H1 (cell line): ENCODE data around the gene ITPR3. TPM values are rescaled to one million over a fixed set of nuclear protein-coding genes. Genes with fewer than 3 reads are reported as not detected.

Experiments used
- CTCF ChIA-PET: fragments of 300-600 bp; sonication (Branson Sonifier 250); formaldehyde crosslinking; loops from one replicate; lab custom pipeline; 2021; ENCODE audit not compliant: partially characterized antibody; lab: Charles Lee
- POLR2A ChIA-PET: fragments of 300-600 bp; sonication (Branson Sonifier 250); formaldehyde crosslinking; loops from one replicate; lab custom pipeline; 2021; ENCODE audit warnings: inconsistent platforms; ENCODE audit not compliant: partially characterized antibody; lab: Charles Lee
- DNase-seq, 2 experiments: peaks; one replicate each; pipeline versions ENCODE4 v3.0.0 to v3.0.0-alpha.2; 2010 to 2022; ENCODE audit warnings: low spot score in 2 of 2, low read depth in 1 of 2, mixed read lengths in 1 of 2
- FAIRE-seq: peaks from 2 replicates; lab custom pipeline; 2011; peaks lifted over from hg19 to GRCh38; lab: Jason Lieb, UNC
- H2AFZ ChIP-seq: 2 replicates; pipeline ENCODE4 v1.8.1; 2012; ENCODE audit warnings: low read length, inconsistent platforms
- H2AK5ac ChIP-seq: 2 replicates; pipeline ENCODE4 v1.6.1; 2013; ENCODE audit warnings: low read depth, low read length
- H2BK120ac ChIP-seq: replicated peaks from 2 replicates; pipeline ENCODE3; 2013; ENCODE audit warnings: low read depth, low read length, inconsistent platforms
- H2BK12ac ChIP-seq: 2 replicates; pipeline ENCODE4 v1.6.1; 2013; ENCODE audit warnings: low read depth, low read length
- H2BK15ac ChIP-seq: 2 replicates; pipeline ENCODE4 v1.6.1; 2013; ENCODE audit warnings: low read length
- H2BK20ac ChIP-seq: 2 replicates; pipeline ENCODE4 v1.6.1; 2013; ENCODE audit warnings: low read length
- H2BK5ac ChIP-seq: 2 replicates; pipeline ENCODE4 v1.6.1; 2013; ENCODE audit warnings: low read depth, low read length
- H3K14ac ChIP-seq: 2 replicates; pipeline ENCODE4 v1.6.1; 2013; ENCODE audit warnings: inconsistent platforms; ENCODE audit not compliant: insufficient read length
- H3K18ac ChIP-seq: 2 replicates; pipeline ENCODE4 v1.6.1; 2013; ENCODE audit warnings: low read length; ENCODE audit errors: extremely low read depth
- H3K23ac ChIP-seq: 2 replicates; pipeline ENCODE4 v1.6.1; 2013; ENCODE audit warnings: inconsistent platforms; ENCODE audit not compliant: insufficient read length
- H3K23me2 ChIP-seq: 2 replicates; pipeline ENCODE4 v1.6.1; 2013; ENCODE audit warnings: low read depth, low read length
- H3K27ac ChIP-seq: 2 replicates; pipeline ENCODE4 v1.6.1; 2011; ENCODE audit warnings: low read depth, low read length, inconsistent platforms
- H3K27me3 ChIP-seq, 4 experiments: replicated peaks in 1 of 4; 1 replicate in 1 of 4; 2 replicates in 3 of 4; pipeline versions ENCODE4 v1.6.1 to v1.8.1; 2011 to 2013; ENCODE audit warnings: low read length in 3 of 4, mild to moderate bottlenecking in 3 of 4, inconsistent platforms in 2 of 4, mixed read lengths in 2 of 4, moderate library complexity in 1 of 4; ENCODE audit not compliant: control insufficient read depth in 3 of 4, insufficient read depth in 3 of 4; ENCODE audit errors: extremely low read depth in 1 of 4
- H3K36me3 ChIP-seq, 4 experiments: 2 replicates each; pipeline versions ENCODE4 v1.6.1 to v1.8.1; 2011 to 2013; ENCODE audit warnings: mild to moderate bottlenecking in 4 of 4, low read length in 3 of 4, moderate library complexity in 2 of 4, control low read depth in 1 of 4, inconsistent platforms in 1 of 4; ENCODE audit not compliant: insufficient read depth in 4 of 4, control insufficient read depth in 2 of 4
- H3K4ac ChIP-seq: replicated peaks from 2 replicates; pipeline ENCODE3; 2013; ENCODE audit warnings: low read length, low read depth, mixed read lengths, inconsistent platforms; ENCODE audit not compliant: insufficient read length
- H3K4me1 ChIP-seq, 4 experiments: replicated peaks in 1 of 4; 1 replicate in 1 of 4; 2 replicates in 3 of 4; pipeline versions ENCODE4 v1.6.1 to v1.8.1; 2011 to 2013; ENCODE audit warnings: low read length in 3 of 4, inconsistent platforms in 2 of 4, mixed read lengths in 1 of 4; ENCODE audit not compliant: insufficient read depth in 4 of 4, control insufficient read depth in 3 of 4
- H3K4me2 ChIP-seq, 2 experiments: 2 replicates each; pipeline versions ENCODE4 v1.6.1 to v1.8.1; 2011 to 2013; ENCODE audit warnings: low read depth in 2 of 2, low read length in 2 of 2, control low read depth in 1 of 2, inconsistent platforms in 1 of 2, mild to moderate bottlenecking in 1 of 2; ENCODE audit not compliant: insufficient read depth in 1 of 2
- H3K4me3 ChIP-seq, 4 experiments: fragments of 200-600, 300-600 bp in 1 of 4; sonication (generic), shearing (Covaris generic), sonication (Bioruptor Twin) in 1 of 4; 2 replicates each; pipeline versions ENCODE4 v1.5.1 to v1.8.1; 2011 to 2016; ENCODE audit warnings: low read length in 4 of 4, low read depth in 3 of 4, control low read depth in 2 of 4, inconsistent platforms in 2 of 4, mild to moderate bottlenecking in 2 of 4, mixed read lengths in 1 of 4, moderate library complexity in 1 of 4; ENCODE audit not compliant: insufficient read depth in 2 of 4; ENCODE audit errors: extremely low read depth in 1 of 4
- H3K56ac ChIP-seq: replicated peaks from 2 replicates; pipeline ENCODE3; 2013; ENCODE audit warnings: low read depth, mild to moderate bottlenecking, mixed read lengths, low read length, inconsistent platforms; ENCODE audit not compliant: insufficient read length
- H3K79me1 ChIP-seq: 2 replicates; pipeline ENCODE4 v1.6.1; 2013; ENCODE audit warnings: low read depth, low read length, control low read depth
- H3K79me2 ChIP-seq, 2 experiments: 2 replicates each; pipeline versions ENCODE4 v1.6.1 to v1.8.1; 2012 to 2013; ENCODE audit warnings: low read length in 2 of 2, mild to moderate bottlenecking in 2 of 2, inconsistent platforms in 1 of 2; ENCODE audit not compliant: insufficient read depth in 2 of 2, control insufficient read depth in 1 of 2
- H3K9ac ChIP-seq, 4 experiments: replicated peaks in 1 of 4; 1 replicate in 1 of 4; 2 replicates in 3 of 4; pipeline versions ENCODE4 v1.6.1 to v1.8.1; 2011 to 2013; ENCODE audit warnings: low read depth in 3 of 4, low read length in 3 of 4, control low read depth in 2 of 4, mild to moderate bottlenecking in 2 of 4, moderate library complexity in 2 of 4, inconsistent platforms in 1 of 4; ENCODE audit errors: extremely low read depth in 1 of 4
- H3K9me3 ChIP-seq, 2 experiments: 2 replicates each; pipeline versions ENCODE4 v1.6.1 to v1.8.1; 2012 to 2013; ENCODE audit warnings: mild to moderate bottlenecking in 2 of 2, moderate library complexity in 2 of 2, control low read depth in 1 of 2, inconsistent platforms in 1 of 2, low read depth in 1 of 2, low read length in 1 of 2, mixed read lengths in 1 of 2; ENCODE audit not compliant: insufficient read depth in 2 of 2
- H4K20me1 ChIP-seq, 2 experiments: replicated peaks in 1 of 2; 2 replicates each; pipeline versions ENCODE3 to v1.8.1; 2011 to 2013; ENCODE audit warnings: inconsistent platforms in 2 of 2, low read length in 2 of 2, mild to moderate bottlenecking in 1 of 2; ENCODE audit not compliant: insufficient read depth in 2 of 2, control insufficient read depth in 1 of 2
- H4K5ac ChIP-seq: 2 replicates; pipeline ENCODE4 v1.6.1; 2013; ENCODE audit warnings: low read length, low read depth, mixed read lengths, inconsistent platforms; ENCODE audit not compliant: insufficient read length
- H4K8ac ChIP-seq: 2 replicates; pipeline ENCODE4 v1.8.0; 2013; ENCODE audit warnings: mild to moderate bottlenecking, moderate library complexity, low read length, inconsistent platforms; ENCODE audit not compliant: insufficient read depth; ENCODE audit errors: extremely low read depth
- H4K91ac ChIP-seq: replicated peaks from 2 replicates; pipeline ENCODE3; 2013; ENCODE audit warnings: low read length, mixed read lengths, inconsistent platforms; ENCODE audit not compliant: insufficient read length
- CEBPB ChIP-seq: IDR thresholded peaks from 2 replicates; pipeline ENCODE4 v1.6.1; 2012; ENCODE audit warnings: low read depth, low read length
- HDAC6 ChIP-seq: IDR thresholded peaks from one replicate; pipeline ENCODE4 v1.7.1; 2012; ENCODE audit warnings: low read depth, mild to moderate bottlenecking, inconsistent platforms, low read length, moderate library complexity
- PHF8 ChIP-seq: fragments of 200-600 bp; sonication (generic); conservative IDR thresholded peaks from 2 replicates; pipeline ENCODE4 v1.7.1; 2012; ENCODE audit warnings: low read depth, mild to moderate bottlenecking, inconsistent platforms, low read length, moderate library complexity
- POLR2AphosphoS5 ChIP-seq: IDR thresholded peaks from 2 replicates; pipeline ENCODE4 v1.6.1; 2011; ENCODE audit warnings: low read depth, low read length
- POU5F1 ChIP-seq: IDR thresholded peaks from 2 replicates; pipeline ENCODE4 v1.6.1; 2011; ENCODE audit warnings: low read depth, mild to moderate bottlenecking, low read length, moderate library complexity
- RAD21 ChIP-seq, 2 experiments: IDR thresholded peaks in 1 of 2; conservative IDR thresholded peaks in 1 of 2; 2 replicates each; pipeline ENCODE4 v1.6.1; 2011; ENCODE audit warnings: low read depth in 2 of 2, low read length in 2 of 2, improper control_type of control experiment in 1 of 2, inconsistent platforms in 1 of 2, mild to moderate bottlenecking in 1 of 2, moderate library complexity in 1 of 2
- SIN3A ChIP-seq, 2 experiments: IDR thresholded peaks in 1 of 2; conservative IDR thresholded peaks in 1 of 2; 2 replicates each; pipeline ENCODE4 v1.6.1; 2011 to 2012; ENCODE audit warnings: low read length in 2 of 2, improper control_type of control experiment in 1 of 2, low read depth in 1 of 2, mild to moderate bottlenecking in 1 of 2
- SP1 ChIP-seq: IDR thresholded peaks from 2 replicates; pipeline ENCODE4 v1.6.1; 2011; ENCODE audit warnings: low read depth, low read length
- ZNF274 ChIP-seq: IDR thresholded peaks from 2 replicates; pipeline ENCODE4 v1.7.0; 2012; ENCODE audit warnings: low read length, borderline replicate concordance; ENCODE audit errors: extremely low read depth
- WGBS, 2 experiments: shearing (Covaris generic) in 1 of 2; methylation state at CpG; one replicate each; pipeline versions ENCODE4 v1.1.6 to v1.1.7; 2013 to 2015; ENCODE audit warnings: low lambda C conversion rate in 2 of 2, mixed read lengths in 2 of 2, inconsistent platforms in 1 of 2, low coverage in 1 of 2, missing lambda C conversion rate in 1 of 2; ENCODE audit not compliant: insufficient replicate concordance in 2 of 2, insufficient coverage in 1 of 2, insufficient read length in 1 of 2; ENCODE audit errors: extremely low coverage in 1 of 2, missing lambda C conversion rate in 1 of 2; 5-methylcytosine and 5-hydroxymethylcytosine counted together
- polyA plus RNA-seq, 7 experiments: library from polyadenylated mRNA; depleted of rRNA in 3 of 7; stranded (reverse) in 5 of 7; unstranded in 2 of 7; fragments of >200 nt in 5 of 7; fragments of 200-250 nt in 2 of 7; gene quantifications; 1 replicate in 5 of 7; 2 replicates in 1 of 7; 4 replicates in 1 of 7; pipeline versions ENCODE4 v1.2.1 to v1.2.3, GENCODE V29; 2011 to 2013; ENCODE audit warnings: missing spikeins in 2 of 7, mixed read lengths in 2 of 7
- total RNA-seq: library from RNA; stranded (reverse); fragmentation: NEBNext Ultra II Directional; extraction: Animal tissue kit (Norgen Biotek cat#: 25700); gene quantifications from 2 replicates; pipeline ENCODE4 v1.2.1, GENCODE V29; 2021
- TF ChIP-seq, protein P1 (sequence below): IDR thresholded peaks from 2 replicates; pipeline ENCODE4 v1.6.1; 2011; ENCODE audit warnings: low read length, improper control_type of control experiment

ITPR3 gene
- total and polyA plus RNA-seq, 2 of the 8 experiments (the other 6 are each of a cell fraction or from before 2014, with no cell fraction given) = 29.1 to 45.7 TPM

DNA sequence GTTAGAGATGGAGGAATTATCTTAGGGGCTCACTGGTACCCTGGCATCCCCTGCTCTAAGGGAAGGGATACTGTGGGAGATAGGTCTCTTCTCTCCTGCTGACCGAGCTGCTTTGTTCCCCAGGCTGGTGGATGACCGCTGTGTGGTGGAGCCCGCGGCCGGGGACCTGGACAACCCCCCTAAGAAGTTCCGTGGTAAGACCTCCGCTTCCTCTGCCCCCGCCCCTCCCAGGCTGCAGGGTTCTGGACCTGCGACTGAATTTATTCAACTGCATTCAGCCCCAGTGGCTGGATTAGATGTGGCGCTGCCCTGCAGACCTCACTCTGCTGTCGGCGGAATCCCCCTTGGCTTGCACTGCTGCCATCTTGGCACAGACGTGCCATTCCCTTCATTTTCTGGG, 19.2 kb downstream of the ITPR3 start:
- Histone ChIP-seq H2BK120ac (no peak overlapping the region), H3K27ac (no peak overlapping the region), H3K27me3 (no peaks in the 10 kb centered on the region), H3K14ac (no peak overlapping the region), H2BK20ac (no peak overlapping the region), H2AFZ (no peak overlapping the region), H4K8ac (no peak overlapping the region; the same call in 1 of the 2 replicates), H2AK5ac (no peak overlapping the region), H3K9ac (no peak overlapping the region), H3K4ac (no peak overlapping the region), H2BK15ac (no peak overlapping the region), H3K4me2 (no peak overlapping the region), H2BK5ac (no peak overlapping the region), H3K23ac (no peak overlapping the region), H4K91ac (no peak overlapping the region), H3K18ac (no peak overlapping the region), H3K79me2 (peaks cover 6 to 8% of the 10 kb centered on the region in 2 experiments; a peak in 1 of 4 replicates), H3K36me3 (peaks cover 0 to 5% (median 0%) of the 10 kb centered on the region in 4 experiments; a peak in 2 of 8 replicates), H4K5ac (no peak overlapping the region), H4K20me1 (peaks cover 0 to 14% of the 10 kb centered on the region in 2 experiments), H3K9me3 (no peaks in the 10 kb centered on the region), H3K4me3 (no peak overlapping the region), H2BK12ac (no peak overlapping the region), H3K79me1 (peaks cover 6% of the 10 kb centered on the region), H3K23me2 (no peaks in the 10 kb centered on the region; the same call in 1 of the 2 replicates), H3K56ac (no peak overlapping the region), H3K4me1 (peaks cover 2 to 10% (median 5%) of the 10 kb centered on the region in 4 experiments)
- ChIA-PET CTCF (interaction anchor here (1.0 kb wide), 1 partner anchor 50 kb away, joined by 4 read pairs; no protein-coding TSS in a partner anchor), POLR2A (no interaction called here)
- FAIRE-seq (no peak), DNase-seq (no peak)
- 89% methylated on average over 13 of the region's 13 CpGs; no CpG with 5 or more reads in 1 of the 2 experiments for WGBS, 2 experiments
- no peak for TF ChIP-seq CEBPB
- TF ChIP-seq, protein P1, sequence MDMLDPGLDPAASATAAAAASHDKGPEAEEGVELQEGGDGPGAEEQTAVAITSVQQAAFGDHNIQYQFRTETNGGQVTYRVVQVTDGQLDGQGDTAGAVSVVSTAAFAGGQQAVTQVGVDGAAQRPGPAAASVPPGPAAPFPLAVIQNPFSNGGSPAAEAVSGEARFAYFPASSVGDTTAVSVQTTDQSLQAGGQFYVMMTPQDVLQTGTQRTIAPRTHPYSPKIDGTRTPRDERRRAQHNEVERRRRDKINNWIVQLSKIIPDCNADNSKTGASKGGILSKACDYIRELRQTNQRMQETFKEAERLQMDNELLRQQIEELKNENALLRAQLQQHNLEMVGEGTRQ = no peak
- TF ChIP-seq ZNF274 = no peak
- TF ChIP-seq SIN3A (conservative IDR thresholded peaks at IDR 0.05 in 1 of 2, IDR thresholded peaks at IDR 0.05 in 1 of 2; ENCODE audit: low read depth in 1 of 2, low read length in 2 of 2) = no peak
- TF ChIP-seq PHF8 = no peak
- no peak for TF ChIP-seq POU5F1
- TF ChIP-seq HDAC6 = no peak
- TF ChIP-seq SP1 = no peak
- TF ChIP-seq RAD21 (IDR thresholded peaks at IDR 0.05 in 1 of 2, conservative IDR thresholded peaks at IDR 0.05 in 1 of 2; ENCODE audit: low read depth in 2 of 2, low read length in 2 of 2) = no peak
- no peak for TF ChIP-seq POLR2AphosphoS5
